Testis (tissue), 2 donors: ENCODE measurements around the gene MICOS13.

Experiments used
- CTCF ChIP-seq, 3 experiments: fragments of 450-650 bp in 2 of 3; fragments of 200-600 bp in 1 of 3; sonication (generic) in 1 of 3; IDR thresholded peaks; one replicate each; pipeline ENCODE4 v1.5.1; 2016 to 2019; ENCODE audit warnings: antibody characterized with exemption in 3 of 3, mild to moderate bottlenecking in 2 of 3, moderate library complexity in 1 of 3
- POLR2A ChIP-seq: fragments of 450-650 bp; IDR thresholded peaks from one replicate; pipeline ENCODE4 v1.6.1; 2017; ENCODE audit warnings: antibody characterized with exemption, mild to moderate bottlenecking, moderate library complexity

- TF ChIP-seq CTCF (IDR thresholded peaks at IDR 0.05) (no peak), POLR2A (no peak)
These were observed 16.9 kb upstream of the MICOS13 start for GRCh38 chr19:5697022-5697889.
